Measurements from ENCODE around the gene CIC. TPM values are rescaled to one million over a fixed set of nuclear protein-coding genes. Genes with fewer than 3 reads are reported as not detected.
A peak's percentile ranks its signal among the peaks of the same experiment; 100 is the strongest.

Gene CIC
- total and polyA plus RNA-seq, 9 of the 15 experiments (the other 6 are each of a cell fraction or from before 2014, with no cell fraction given) = 0.07 to 44.7 (median 8.6) TPM

- TF ChIP-seq DIDO1 (tag; IDR thresholded peaks at IDR 0.05; ENCODE audit: low read depth) = no peak
- 0 out of 2 replicates have a peak, but pooled peaks have one; percentile 25 for TF ChIP-seq EGR1 (conservative IDR thresholded peaks at IDR 0.05)
- no peak for TF ChIP-seq KDM5B (IDR thresholded peaks at IDR 0.05; ENCODE audit: insufficient replicate concordance, low read depth, low read length)
- no peak for TF ChIP-seq ARNT (IDR thresholded peaks at IDR 0.05)
- TF ChIP-seq XRCC4 (IDR thresholded peaks at IDR 0.05; ENCODE audit: extremely low read depth, insufficient read depth, insufficient read length) = no peak
- no peak for TF ChIP-seq ZFP1 (CRISPR knock-in tag; IDR thresholded peaks at IDR 0.05)
- TF ChIP-seq NFYB (IDR thresholded peaks at IDR 0.05; ENCODE audit: extremely low read depth, insufficient read length) = no peak
- peak in 1 of 2 experiments; percentile 53; a peak in 1 of 4 replicates for TF ChIP-seq NONO (IDR thresholded peaks at IDR 0.05; ENCODE audit: low read depth in 2 of 2, low read length in 1 of 2)
- TF ChIP-seq HMG20A (CRISPR knock-in tag; conservative IDR thresholded peaks at IDR 0.05) = no peak
- TF ChIP-seq KDM4B (IDR thresholded peaks at IDR 0.05; ENCODE audit: borderline replicate concordance in 2 of 2, low read depth in 1 of 2) = no peak
- peak; percentile 95 for TF ChIP-seq MIER1 (IDR thresholded peaks at IDR 0.05; ENCODE audit: low read depth)
- TF ChIP-seq TAF9B (IDR thresholded peaks at IDR 0.05; ENCODE audit: partially characterized antibody) = no peak
- no peak for TF ChIP-seq CBX3 (IDR thresholded peaks at IDR 0.05; ENCODE audit: borderline replicate concordance in 1 of 2, low read length in 2 of 2)
- TF ChIP-seq ZNF324 (CRISPR knock-in tag; IDR thresholded peaks at IDR 0.05) = no peak
- no peak for TF ChIP-seq SP1 (CRISPR knock-in tag; IDR thresholded peaks at IDR 0.05)
- no peak for TF ChIP-seq FOXK2 (conservative IDR thresholded peaks at IDR 0.05 in 1 of 2, IDR thresholded peaks at IDR 0.05 in 1 of 2; ENCODE audit: low read depth in 2 of 2)
- TF ChIP-seq SNIP1 (IDR thresholded peaks at IDR 0.05; ENCODE audit: low read depth) = no peak
- no peak for TF ChIP-seq NFE2L1 (tag; IDR thresholded peaks at IDR 0.05; ENCODE audit: borderline replicate concordance, low read depth)
- TF ChIP-seq NCOA2 (IDR thresholded peaks at IDR 0.05; ENCODE audit: partially characterized antibody in 2 of 2) = no peak
- TF ChIP-seq RBM22 (IDR thresholded peaks at IDR 0.05; ENCODE audit: low read depth, low read length, poor library complexity, severe bottlenecking) = no peak
- TF ChIP-seq, protein P1, sequence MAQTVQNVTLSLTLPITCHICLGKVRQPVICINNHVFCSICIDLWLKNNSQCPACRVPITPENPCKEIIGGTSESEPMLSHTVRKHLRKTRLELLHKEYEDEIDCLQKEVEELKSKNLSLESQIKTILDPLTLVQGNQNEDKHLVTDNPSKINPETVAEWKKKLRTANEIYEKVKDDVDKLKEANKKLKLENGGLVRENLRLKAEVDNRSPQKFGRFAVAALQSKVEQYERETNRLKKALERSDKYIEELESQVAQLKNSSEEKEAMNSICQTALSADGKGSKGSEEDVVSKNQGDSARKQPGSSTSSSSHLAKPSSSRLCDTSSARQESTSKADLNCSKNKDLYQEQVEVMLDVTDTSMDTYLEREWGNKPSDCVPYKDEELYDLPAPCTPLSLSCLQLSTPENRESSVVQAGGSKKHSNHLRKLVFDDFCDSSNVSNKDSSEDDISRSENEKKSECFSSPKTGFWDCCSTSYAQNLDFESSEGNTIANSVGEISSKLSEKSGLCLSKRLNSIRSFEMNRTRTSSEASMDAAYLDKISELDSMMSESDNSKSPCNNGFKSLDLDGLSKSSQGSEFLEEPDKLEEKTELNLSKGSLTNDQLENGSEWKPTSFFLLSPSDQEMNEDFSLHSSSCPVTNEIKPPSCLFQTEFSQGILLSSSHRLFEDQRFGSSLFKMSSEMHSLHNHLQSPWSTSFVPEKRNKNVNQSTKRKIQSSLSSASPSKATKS (CRISPR knock-in tag; IDR thresholded peaks at IDR 0.05) = no peak
- no peak for TF ChIP-seq RBM39 (optimal IDR thresholded peaks at IDR 0.05; ENCODE audit: low read depth, low read length)
- TF ChIP-seq ZNF282 (CRISPR knock-in tag; IDR thresholded peaks at IDR 0.05) = no peak
- no peak for TF ChIP-seq KDM2B (CRISPR knock-in tag; IDR thresholded peaks at IDR 0.05)
- TF ChIP-seq ZNF740 (CRISPR knock-in tag; IDR thresholded peaks at IDR 0.05) = peak; percentile 36; the same call in 1 of the 2 replicates
- TF ChIP-seq ZNF740 (tag; IDR thresholded peaks at IDR 0.05) = no peak
These were observed 44.2 kb downstream of the CIC start, which contains the start of gene TMEM145 (continued) for GRCh38 chr19:42313096-42313839.
